Astrocyte of the cerebellum (primary cell): ENCODE results near the gene PIMREG.

Experiments used
- DNase-seq: peaks from one replicate; pipeline ENCODE4 v3.0.0-alpha.2; 2011; ENCODE audit warnings: low read depth
- H3K4me3 ChIP-seq: 2 replicates; pipeline ENCODE4 v1.5.1; 2011; ENCODE audit warnings: mild to moderate bottlenecking, low read depth, low read length, moderate library complexity
- in situ Hi-C: cut with HindIII; loops from 2 replicates; pipeline ENCODE4 v1.10.0; 2017; ENCODE audit warnings: low sequenced_read_pairs
- TF ChIP-seq, protein P1 (sequence below): IDR thresholded peaks from 2 replicates; pipeline ENCODE4 v1.5.1; 2012; ENCODE audit warnings: low read length, low read depth, moderate library complexity, mild to moderate bottlenecking; ENCODE audit errors: missing control alignments

The PIMREG gene

GRCh38 chr17:6489016-6489550 lies 44.8 kb downstream of the PIMREG start:
- DNase-seq, result no peak
- in situ Hi-C loops, result no loop called here
- TF ChIP-seq, protein P1, sequence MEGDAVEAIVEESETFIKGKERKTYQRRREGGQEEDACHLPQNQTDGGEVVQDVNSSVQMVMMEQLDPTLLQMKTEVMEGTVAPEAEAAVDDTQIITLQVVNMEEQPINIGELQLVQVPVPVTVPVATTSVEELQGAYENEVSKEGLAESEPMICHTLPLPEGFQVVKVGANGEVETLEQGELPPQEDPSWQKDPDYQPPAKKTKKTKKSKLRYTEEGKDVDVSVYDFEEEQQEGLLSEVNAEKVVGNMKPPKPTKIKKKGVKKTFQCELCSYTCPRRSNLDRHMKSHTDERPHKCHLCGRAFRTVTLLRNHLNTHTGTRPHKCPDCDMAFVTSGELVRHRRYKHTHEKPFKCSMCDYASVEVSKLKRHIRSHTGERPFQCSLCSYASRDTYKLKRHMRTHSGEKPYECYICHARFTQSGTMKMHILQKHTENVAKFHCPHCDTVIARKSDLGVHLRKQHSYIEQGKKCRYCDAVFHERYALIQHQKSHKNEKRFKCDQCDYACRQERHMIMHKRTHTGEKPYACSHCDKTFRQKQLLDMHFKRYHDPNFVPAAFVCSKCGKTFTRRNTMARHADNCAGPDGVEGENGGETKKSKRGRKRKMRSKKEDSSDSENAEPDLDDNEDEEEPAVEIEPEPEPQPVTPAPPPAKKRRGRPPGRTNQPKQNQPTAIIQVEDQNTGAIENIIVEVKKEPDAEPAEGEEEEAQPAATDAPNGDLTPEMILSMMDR, result no peak
- no peak overlapping the region for H3K4me3 ChIP-seq

DNA sequence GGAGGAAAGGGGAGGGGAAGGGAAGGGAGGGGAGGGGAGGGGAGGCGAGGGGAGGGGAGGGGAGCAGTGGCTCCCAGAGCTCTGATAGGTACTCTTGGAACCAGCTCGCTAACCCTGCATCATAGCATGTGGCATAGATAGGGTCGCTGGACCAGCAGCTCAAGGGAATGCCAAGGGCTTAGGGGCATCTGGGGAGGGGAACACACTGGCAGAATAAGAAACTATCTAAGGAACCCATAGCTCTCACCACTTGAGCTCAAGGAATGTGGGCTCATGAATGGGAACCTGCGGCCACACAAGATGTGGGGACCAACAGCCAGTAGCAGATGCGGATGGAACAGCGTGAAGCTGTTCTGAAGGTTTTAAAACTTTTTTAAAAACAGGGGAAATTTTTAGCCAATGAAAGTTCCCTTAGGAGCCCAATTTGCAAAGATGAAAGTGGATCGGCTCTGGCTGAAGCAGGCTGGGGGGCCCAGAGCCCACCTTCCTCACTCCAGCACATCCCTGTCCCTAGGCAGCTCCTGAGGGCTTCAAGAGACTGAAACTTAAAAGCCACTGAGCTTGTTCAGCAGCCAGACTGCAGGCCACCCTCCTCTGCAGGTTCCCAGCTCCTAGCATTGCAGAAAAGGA lies 46.9 kb downstream of the PIMREG start:
- TF ChIP-seq, protein P1, result no peak
- DNase-seq, result no peak
- in situ Hi-C loops, result no loop called here
- no peak overlapping the region for H3K4me3 ChIP-seq

DNA sequence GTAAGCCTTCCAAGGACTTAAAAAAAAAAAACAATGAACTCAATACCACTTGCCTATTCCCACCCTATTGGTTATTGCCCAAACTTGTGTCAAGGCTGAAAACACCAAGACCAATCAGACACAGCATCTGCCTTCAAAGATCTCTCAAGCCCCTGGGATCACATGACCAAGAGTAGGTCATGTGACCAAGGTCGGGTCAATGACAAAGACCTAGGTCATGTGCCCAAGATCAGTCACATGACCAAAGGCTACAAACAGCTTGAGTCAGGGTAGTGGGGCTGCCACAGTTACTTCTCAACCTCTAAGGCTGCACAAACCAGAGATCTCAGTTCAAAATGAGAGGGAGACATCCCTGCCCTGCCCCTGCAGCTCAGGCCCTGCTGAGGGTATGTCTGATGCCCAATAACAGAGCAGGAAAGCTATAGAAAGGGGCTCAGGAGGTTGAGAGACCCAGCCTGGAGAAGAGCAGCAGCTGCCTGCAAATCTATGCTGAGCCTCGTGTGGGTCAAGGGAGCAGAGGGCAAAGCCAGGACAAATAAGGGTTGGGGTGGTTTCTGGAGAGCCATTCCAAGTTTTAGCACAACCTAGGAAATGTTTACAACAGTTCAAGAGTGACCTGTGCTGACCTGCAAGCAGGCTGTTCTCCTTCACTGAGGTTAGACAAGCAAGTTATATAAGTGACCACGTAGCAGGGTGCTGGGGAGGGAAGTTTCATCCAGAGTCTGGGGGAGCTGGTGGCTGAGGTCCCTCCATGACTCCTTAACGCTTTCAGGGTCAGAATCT lies 48.8 kb downstream of the PIMREG start:
- TF ChIP-seq, protein P1, result no peak
- no peak overlapping the region for H3K4me3 ChIP-seq
- in situ Hi-C loops, result no loop called here
- no peak for DNase-seq

GRCh38 chr17:6494239-6494941 lies 50.1 kb downstream of the PIMREG start:
- H3K4me3 ChIP-seq, result no peak overlapping the region
- in situ Hi-C loops, result no loop called here
- TF ChIP-seq, protein P1, result no peak
- DNase-seq, result no peak

DNA sequence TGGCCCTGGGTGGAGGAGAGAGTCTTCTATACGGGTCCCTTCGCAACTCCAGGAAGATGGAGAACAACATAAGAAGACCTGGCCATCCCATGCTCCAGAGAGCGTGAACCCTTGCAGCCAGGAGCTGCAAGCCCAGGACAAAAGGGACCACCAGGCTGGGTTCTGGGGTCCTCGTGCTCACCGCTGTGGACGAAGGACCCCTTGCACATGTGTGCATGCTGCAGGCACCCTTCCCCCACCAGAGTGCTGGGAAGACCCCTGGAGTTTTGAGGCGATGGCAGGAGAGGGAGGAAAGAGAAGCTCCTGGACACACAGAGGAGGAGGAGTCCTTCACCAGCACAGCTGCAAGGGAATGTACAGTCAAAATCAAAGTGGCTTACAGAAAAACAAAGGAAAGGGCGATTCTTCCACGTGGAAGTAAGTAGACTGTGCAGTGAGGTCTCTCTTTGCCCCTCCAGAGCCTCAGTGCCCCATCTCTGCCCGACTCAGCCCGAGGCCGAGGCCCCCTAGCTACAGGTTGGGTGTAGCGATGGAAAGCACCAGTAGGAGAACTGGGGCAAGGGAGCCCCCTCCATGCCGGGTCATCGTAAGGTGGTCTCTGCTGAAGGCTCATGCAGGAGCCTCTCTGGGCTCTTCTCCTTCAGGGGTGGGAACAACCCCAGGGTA lies 51.3 kb downstream of the PIMREG start:
- DNase-seq, result no peak
- in situ Hi-C loops, result no loop called here
- no peak overlapping the region for H3K4me3 ChIP-seq
- TF ChIP-seq, protein P1, result no peak

DNA sequence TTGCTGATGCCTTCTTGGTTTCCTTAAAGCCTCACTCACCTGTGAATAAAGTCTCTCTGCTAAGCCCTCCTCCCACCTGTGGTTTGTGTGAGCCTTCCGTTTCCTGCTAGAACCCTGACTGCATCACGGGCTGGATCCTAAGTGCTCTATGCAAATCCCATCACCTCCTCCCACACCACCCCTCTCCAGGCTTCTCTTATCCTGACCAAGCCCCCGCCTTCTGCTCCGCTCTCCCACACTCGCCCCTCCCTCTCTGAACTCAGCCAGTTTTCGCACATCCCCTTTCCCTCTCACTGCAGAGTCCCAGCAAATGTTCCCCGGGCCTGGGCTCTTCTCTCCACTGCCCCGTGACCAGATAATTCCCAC lies 51.8 kb downstream of the PIMREG start:
- no peak overlapping the region for H3K4me3 ChIP-seq
- TF ChIP-seq, protein P1, result no peak
- no peak for DNase-seq
- in situ Hi-C loops, result no loop called here
